DND-41 (cell line): ENCODE data around the gene GPR18.

ENCODE experiments used
- ATAC-seq: fragments of 200-7000 bp; cut with Tn5 transposase; 3 replicates; pipeline ENCODE4 v1.9.1; 2021; ENCODE audit warnings: low read depth; ENCODE audit not compliant: insufficient read depth
- DNase-seq: peaks from one replicate; pipeline ENCODE4 v3.0.0-alpha.2; 2020
- H2AFZ ChIP-seq: 2 replicates; pipeline ENCODE4 v1.6.0; 2012; ENCODE audit warnings: low read depth, low read length
- H3K27ac ChIP-seq: 2 replicates; pipeline ENCODE4 v1.5.1; 2012; ENCODE audit warnings: low read length, inconsistent platforms
- H3K27me3 ChIP-seq: fragments of 200-600 bp; sonication (generic); 2 replicates; pipeline ENCODE4 v1.6.0; 2012; ENCODE audit warnings: low read length, mild to moderate bottlenecking, inconsistent platforms; ENCODE audit not compliant: insufficient read depth, poor library complexity
- H3K36me3 ChIP-seq: 2 replicates; pipeline ENCODE4 v1.5.1; 2012; ENCODE audit warnings: low read length, inconsistent platforms; ENCODE audit not compliant: insufficient read depth
- H3K4me1 ChIP-seq: 2 replicates; pipeline ENCODE4 v1.5.1; 2012; ENCODE audit warnings: mild to moderate bottlenecking, low read length; ENCODE audit not compliant: insufficient read depth
- H3K4me2 ChIP-seq: 2 replicates; pipeline ENCODE4 v1.6.0; 2012; ENCODE audit warnings: mild to moderate bottlenecking, moderate library complexity, low read length, inconsistent platforms; ENCODE audit not compliant: insufficient read depth
- H3K4me3 ChIP-seq, 2 experiments: fragments of 200-600 bp in 1 of 2; shearing (Covaris generic) in 1 of 2; 2 replicates each; pipeline ENCODE4 v1.5.1; 2012 to 2016; ENCODE audit warnings: inconsistent platforms in 2 of 2, low read length in 2 of 2, mild to moderate bottlenecking in 2 of 2, low read depth in 1 of 2, moderate library complexity in 1 of 2
- H3K79me2 ChIP-seq: 2 replicates; pipeline ENCODE4 v1.6.0; 2012; ENCODE audit warnings: low read length, inconsistent platforms; ENCODE audit not compliant: insufficient read depth
- H3K9ac ChIP-seq: 2 replicates; pipeline ENCODE4 v1.6.0; 2012; ENCODE audit warnings: low read depth, mild to moderate bottlenecking, inconsistent platforms, low read length, moderate library complexity
- H3K9me3 ChIP-seq: 2 replicates; pipeline ENCODE4 v1.5.1; 2012; ENCODE audit warnings: low read length, moderate library complexity, mild to moderate bottlenecking, inconsistent platforms; ENCODE audit not compliant: insufficient read depth, severe bottlenecking
- H4K20me1 ChIP-seq: 2 replicates; pipeline ENCODE4 v1.6.0; 2012; ENCODE audit warnings: low read length; ENCODE audit not compliant: insufficient read depth
- EZH2 ChIP-seq: IDR thresholded peaks from 3 replicates; pipeline ENCODE4 v1.6.1; 2012; ENCODE audit warnings: borderline replicate concordance, low read depth, mild to moderate bottlenecking, moderate library complexity, low read length, inconsistent platforms; ENCODE audit not compliant: severe bottlenecking
- TF ChIP-seq, protein P1 (sequence below): IDR thresholded peaks from 2 replicates; pipeline ENCODE4 v1.5.1; 2012; ENCODE audit warnings: borderline replicate concordance, low read length, moderate library complexity, mild to moderate bottlenecking; ENCODE audit not compliant: poor library complexity, severe bottlenecking; ENCODE audit errors: extremely low read depth

GPR18 gene

DNA sequence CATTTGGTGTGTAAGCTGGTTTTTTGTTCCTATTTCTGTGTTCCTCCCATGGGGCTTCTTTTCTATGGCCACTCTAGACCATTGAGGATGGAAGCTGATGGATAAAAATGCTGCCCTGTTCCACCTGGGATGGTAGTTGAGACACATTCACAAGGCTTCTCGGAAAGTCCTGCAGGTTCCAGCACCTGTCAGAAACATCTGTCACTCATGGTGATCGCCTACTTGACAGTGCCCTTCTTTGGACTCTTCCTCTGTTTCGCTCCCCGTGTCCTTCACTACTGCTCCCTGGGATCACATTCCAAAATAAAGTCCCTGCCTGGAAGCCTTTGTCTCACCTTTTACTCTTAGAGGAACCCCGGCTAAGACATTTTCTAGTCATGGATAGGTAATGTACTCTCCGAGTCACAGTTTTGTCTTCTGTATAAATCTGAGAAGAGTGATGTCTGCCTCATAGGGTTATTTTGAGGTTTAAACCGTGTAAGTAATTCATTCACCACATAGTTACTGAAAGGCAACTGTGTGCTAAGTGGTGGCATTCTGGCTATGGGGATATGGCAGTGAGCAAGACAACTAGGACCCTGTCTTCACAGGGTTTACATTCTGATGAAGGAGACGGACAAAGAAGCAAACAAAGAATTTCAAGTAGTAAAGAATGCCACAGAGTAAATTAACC lies 36.5 kb downstream of the GPR18 start:
- Histone ChIP-seq H3K27me3 (no peaks in the 10 kb centered on the region), H3K9ac (no peak overlapping the region), H4K20me1 (peaks cover 37% of the 10 kb centered on the region; the same call in 1 of the 2 replicates), H3K9me3 (no peaks in the 10 kb centered on the region), H3K79me2 (peaks cover 95% of the 10 kb centered on the region), H3K4me1 (peaks cover 70% of the 10 kb centered on the region), H2AFZ (no peak overlapping the region), H3K4me3 (no peak overlapping the region), H3K36me3 (peaks cover 16% of the 10 kb centered on the region), H3K4me2 (no peak overlapping the region), H3K27ac (peak overlapping the region; percentile 31; the same call in 1 of the 2 replicates)
- TF ChIP-seq, protein P1, sequence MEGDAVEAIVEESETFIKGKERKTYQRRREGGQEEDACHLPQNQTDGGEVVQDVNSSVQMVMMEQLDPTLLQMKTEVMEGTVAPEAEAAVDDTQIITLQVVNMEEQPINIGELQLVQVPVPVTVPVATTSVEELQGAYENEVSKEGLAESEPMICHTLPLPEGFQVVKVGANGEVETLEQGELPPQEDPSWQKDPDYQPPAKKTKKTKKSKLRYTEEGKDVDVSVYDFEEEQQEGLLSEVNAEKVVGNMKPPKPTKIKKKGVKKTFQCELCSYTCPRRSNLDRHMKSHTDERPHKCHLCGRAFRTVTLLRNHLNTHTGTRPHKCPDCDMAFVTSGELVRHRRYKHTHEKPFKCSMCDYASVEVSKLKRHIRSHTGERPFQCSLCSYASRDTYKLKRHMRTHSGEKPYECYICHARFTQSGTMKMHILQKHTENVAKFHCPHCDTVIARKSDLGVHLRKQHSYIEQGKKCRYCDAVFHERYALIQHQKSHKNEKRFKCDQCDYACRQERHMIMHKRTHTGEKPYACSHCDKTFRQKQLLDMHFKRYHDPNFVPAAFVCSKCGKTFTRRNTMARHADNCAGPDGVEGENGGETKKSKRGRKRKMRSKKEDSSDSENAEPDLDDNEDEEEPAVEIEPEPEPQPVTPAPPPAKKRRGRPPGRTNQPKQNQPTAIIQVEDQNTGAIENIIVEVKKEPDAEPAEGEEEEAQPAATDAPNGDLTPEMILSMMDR, result no peak
- TF ChIP-seq EZH2, result no peak
- ATAC-seq, result no peak
- DNase-seq, result no peak

DNA sequence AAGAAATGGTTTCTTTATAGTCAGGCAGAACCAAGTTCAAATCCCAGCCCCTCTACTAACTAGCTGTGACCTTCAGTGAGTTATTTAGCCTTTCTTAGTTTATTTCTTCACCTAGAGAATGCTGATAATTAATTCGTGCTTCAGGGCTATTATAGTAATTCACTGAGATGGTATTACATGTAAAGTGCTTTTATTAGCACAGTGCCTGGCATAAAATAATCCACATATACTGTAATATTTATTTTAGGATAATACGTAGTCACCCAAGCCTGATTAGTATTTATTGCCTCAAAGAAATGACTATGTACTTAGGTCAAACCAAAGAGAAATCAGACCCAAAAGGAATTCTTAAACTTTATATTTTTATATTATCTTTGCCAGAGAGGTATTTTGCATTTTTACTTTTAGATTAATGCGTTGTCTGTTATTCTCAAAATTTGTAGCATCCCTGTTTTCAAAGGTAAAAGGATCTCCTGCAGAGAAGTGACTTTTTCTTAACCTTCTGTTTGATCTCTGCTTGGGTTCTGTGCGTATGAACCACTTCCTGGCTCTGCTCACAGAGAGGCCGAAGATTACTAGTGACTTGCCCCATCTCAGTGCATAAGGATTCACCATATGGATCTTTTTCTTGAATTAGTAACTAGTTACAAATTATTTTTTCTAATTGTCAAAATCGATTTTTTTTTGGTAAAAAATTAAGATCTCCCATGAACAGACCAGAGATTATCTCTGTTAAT lies 37.8 kb downstream of the GPR18 start:
- Histone ChIP-seq H3K4me2 (peak overlapping the region; percentile 37; the same call in 1 of the 2 replicates), H3K9me3 (no peaks in the 10 kb centered on the region), H3K36me3 (peaks cover 16% of the 10 kb centered on the region), H3K9ac (no peak overlapping the region), H3K4me1 (peaks cover 70% of the 10 kb centered on the region), H3K4me3 (no peak overlapping the region), H3K79me2 (peaks cover 95% of the 10 kb centered on the region), H4K20me1 (peaks cover 25% of the 10 kb centered on the region; the same call in 1 of the 2 replicates), H2AFZ (no peak overlapping the region), H3K27ac (peak overlapping the region; percentile 66), H3K27me3 (no peaks in the 10 kb centered on the region)
- TF ChIP-seq, protein P1, result no peak
- no peak for TF ChIP-seq EZH2
- DNase-seq, result peak; percentile 68
- ATAC-seq, result peak; percentile 86

DNA sequence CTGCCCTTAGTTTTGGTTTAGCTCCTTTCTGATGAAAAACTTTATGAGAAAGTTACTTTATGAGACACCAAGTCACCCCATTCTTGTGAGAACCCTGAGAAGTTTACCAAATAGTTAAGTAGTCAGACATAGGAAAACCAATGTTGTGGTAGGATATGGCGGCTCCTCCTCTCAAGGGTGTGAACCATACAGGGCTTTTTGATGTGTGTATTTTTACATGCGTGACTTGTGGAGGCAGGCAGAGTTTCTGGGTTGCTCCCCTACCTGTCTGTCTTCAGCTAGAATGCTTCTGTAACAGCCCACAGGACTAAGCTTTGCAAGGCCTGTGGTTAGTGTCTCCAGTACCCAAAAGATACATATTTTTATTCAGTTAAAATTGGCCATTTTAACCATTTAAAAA lies 39.2 kb downstream of the GPR18 start:
- TF ChIP-seq EZH2, result no peak
- TF ChIP-seq, protein P1, result no peak
- Histone ChIP-seq H3K9me3 (no peaks in the 10 kb centered on the region), H3K79me2 (peaks cover 95% of the 10 kb centered on the region), H4K20me1 (peaks cover 17% of the 10 kb centered on the region; the same call in 1 of the 2 replicates), H3K27ac (peak overlapping the region; percentile 66), H3K4me1 (peaks cover 82% of the 10 kb centered on the region), H2AFZ (no peak overlapping the region), H3K27me3 (no peaks in the 10 kb centered on the region), H3K4me2 (peak overlapping the region; percentile 8; the same call in 1 of the 2 replicates), H3K4me3 (no peak overlapping the region), H3K36me3 (peaks cover 16% of the 10 kb centered on the region), H3K9ac (0 out of 2 replicates have a peak overlapping the region, but pooled peaks have one; percentile 7)
- ATAC-seq (peak; percentile 46), DNase-seq (peak; percentile 62)
